SK-N-SH (cell line): ENCODE data around the gene TANC1.

Source experiments
- CTCF ChIP-seq: fragments of 200-600 bp; sonication (generic); IDR thresholded peaks from 2 replicates; pipeline ENCODE4 v1.6.1; 2017; ENCODE audit warnings: antibody characterized with exemption, mild to moderate bottlenecking, moderate library complexity
- EP300 ChIP-seq, 2 experiments: IDR thresholded peaks; 2 replicates each; pipeline versions ENCODE4 v1.4.0 to v1.6.1; 2012; ENCODE audit warnings: borderline replicate concordance in 1 of 2, low read depth in 1 of 2, low read length in 1 of 2
- RXRA ChIP-seq: IDR thresholded peaks from 2 replicates; pipeline ENCODE4 v1.4.0; 2012; ENCODE audit warnings: low read depth, mild to moderate bottlenecking, borderline replicate concordance
- TAF1 ChIP-seq: IDR thresholded peaks from 2 replicates; pipeline ENCODE4 v1.6.1; 2012; ENCODE audit warnings: low read depth, mild to moderate bottlenecking, low read length, moderate library complexity, borderline replicate concordance

DNA sequence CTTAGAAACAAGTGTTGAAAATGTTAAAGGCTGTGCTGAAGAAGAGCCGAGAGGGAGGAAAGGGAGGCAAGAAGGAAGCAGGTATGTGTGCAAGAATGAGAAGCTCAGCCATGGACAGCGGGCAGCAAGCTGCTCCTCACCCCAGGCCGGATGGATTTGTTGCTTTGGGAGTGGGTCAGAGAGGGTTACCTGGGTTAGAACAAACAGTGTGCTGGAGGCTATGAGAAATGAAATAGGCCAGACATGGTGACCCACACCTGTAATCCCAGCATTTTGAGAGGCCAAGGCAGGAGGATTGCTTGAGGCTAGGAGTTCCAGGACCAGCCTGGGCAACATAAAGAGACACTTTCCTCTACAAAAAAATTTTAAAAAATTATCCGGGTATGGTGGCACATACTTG is 97.5 kb downstream of the TANC1 start:
- TF ChIP-seq TAF1 (no peak), CTCF (no peak), EP300 (IDR thresholded peaks at IDR 0.05; ENCODE audit: borderline replicate concordance in 1 of 2, low read depth in 1 of 2, low read length in 1 of 2) (no peak), RXRA (no peak)
